Cardiac muscle cell (in vitro differentiated cells and primary cell): ENCODE results near the gene ARID1A. TPM values are rescaled to one million over a fixed set of nuclear protein-coding genes. Genes with fewer than 3 reads are reported as not detected.
A peak's percentile ranks its signal among the peaks of the same experiment; 100 is the strongest.

Experiments
- DNase-seq, 2 donors: peaks; one replicate each; pipeline versions ENCODE4 v3.0.0 to v3.0.0-alpha.2; 2010 to 2017; ENCODE audit warnings: low read depth in 1 of 2, low spot score in 1 of 2
- H3K27ac ChIP-seq: fragments of 200-600 bp; sonication (generic); 2 replicates; pipeline ENCODE4 v1.5.1; 2016
- H3K27me3 ChIP-seq: fragments of 200-600 bp; sonication (generic); 2 replicates; pipeline ENCODE4 v1.6.0; 2016; ENCODE audit warnings: control low read depth
- H3K36me3 ChIP-seq: fragments of 200-600 bp; sonication (generic); 2 replicates; pipeline ENCODE4 v1.5.1; 2016; ENCODE audit warnings: control low read depth
- H3K4me1 ChIP-seq: fragments of 200-600 bp; sonication (generic); 2 replicates; pipeline ENCODE4 v1.8.1; 2017; ENCODE audit warnings: low read depth, mild to moderate bottlenecking, mixed run types
- H3K4me3 ChIP-seq: fragments of 200-600 bp; sonication (generic); 2 replicates; pipeline ENCODE4 v1.5.1; 2016; ENCODE audit warnings: mild to moderate bottlenecking
- H3K9me3 ChIP-seq: fragments of 200-600 bp; sonication (generic); 2 replicates; pipeline ENCODE4 v1.5.1; 2017; ENCODE audit warnings: low read depth, mild to moderate bottlenecking, control low read depth
- polyA plus RNA-seq: library from polyadenylated mRNA; unstranded; fragments of >200 nt; fragmentation: Nextera tagmentation; extraction: Ambion mirVana; gene quantifications from 2 replicates; pipeline ENCODE4 v1.2.1, GENCODE V29; 2016
- total RNA-seq: library from RNA; depleted of rRNA; stranded (reverse); fragments of >200 nt; gene quantifications from 2 replicates; pipeline ENCODE4 v1.2.3, GENCODE V29; 2016
- TF ChIP-seq, protein P1 (sequence below): IDR thresholded peaks from 2 replicates; pipeline ENCODE4 v1.5.1; 2012; ENCODE audit warnings: low read depth, mild to moderate bottlenecking, low read length

Gene ARID1A
- total and polyA plus RNA-seq, 2 experiments from 2014 or later = 28.5 to 93.3 TPM

DNA sequence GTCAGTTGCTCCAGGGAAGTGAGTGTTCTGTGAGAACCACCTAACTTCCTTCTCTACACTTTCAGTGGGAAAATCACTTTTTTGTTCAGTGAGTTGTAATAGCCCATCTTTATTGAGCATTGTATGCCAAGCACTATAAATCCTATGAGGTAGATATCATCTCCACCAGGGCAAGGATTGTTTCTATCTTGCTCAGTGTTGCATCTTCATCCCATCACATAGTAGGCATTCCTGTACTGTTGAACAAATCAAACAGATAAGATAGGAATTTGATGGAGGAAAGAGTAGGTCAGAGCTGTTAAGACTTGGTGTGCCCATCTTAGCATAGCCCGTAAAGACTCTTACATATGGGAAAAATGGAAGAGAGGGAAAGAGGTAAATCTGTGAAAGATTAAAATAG lies 89.1 kb downstream of the ARID1A start:
- Histone ChIP-seq H3K36me3 (peaks cover 15% of the 10 kb centered on the region), H3K27me3 (no peaks in the 10 kb centered on the region), H3K4me1 (peaks cover 37% of the 10 kb centered on the region), H3K4me3 (no peak overlapping the region), H3K9me3 (no peaks in the 10 kb centered on the region), H3K27ac (peak overlapping the region; percentile 98)
- TF ChIP-seq, protein P1, sequence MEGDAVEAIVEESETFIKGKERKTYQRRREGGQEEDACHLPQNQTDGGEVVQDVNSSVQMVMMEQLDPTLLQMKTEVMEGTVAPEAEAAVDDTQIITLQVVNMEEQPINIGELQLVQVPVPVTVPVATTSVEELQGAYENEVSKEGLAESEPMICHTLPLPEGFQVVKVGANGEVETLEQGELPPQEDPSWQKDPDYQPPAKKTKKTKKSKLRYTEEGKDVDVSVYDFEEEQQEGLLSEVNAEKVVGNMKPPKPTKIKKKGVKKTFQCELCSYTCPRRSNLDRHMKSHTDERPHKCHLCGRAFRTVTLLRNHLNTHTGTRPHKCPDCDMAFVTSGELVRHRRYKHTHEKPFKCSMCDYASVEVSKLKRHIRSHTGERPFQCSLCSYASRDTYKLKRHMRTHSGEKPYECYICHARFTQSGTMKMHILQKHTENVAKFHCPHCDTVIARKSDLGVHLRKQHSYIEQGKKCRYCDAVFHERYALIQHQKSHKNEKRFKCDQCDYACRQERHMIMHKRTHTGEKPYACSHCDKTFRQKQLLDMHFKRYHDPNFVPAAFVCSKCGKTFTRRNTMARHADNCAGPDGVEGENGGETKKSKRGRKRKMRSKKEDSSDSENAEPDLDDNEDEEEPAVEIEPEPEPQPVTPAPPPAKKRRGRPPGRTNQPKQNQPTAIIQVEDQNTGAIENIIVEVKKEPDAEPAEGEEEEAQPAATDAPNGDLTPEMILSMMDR = no peak
- DNase-seq = no peak

DNA sequence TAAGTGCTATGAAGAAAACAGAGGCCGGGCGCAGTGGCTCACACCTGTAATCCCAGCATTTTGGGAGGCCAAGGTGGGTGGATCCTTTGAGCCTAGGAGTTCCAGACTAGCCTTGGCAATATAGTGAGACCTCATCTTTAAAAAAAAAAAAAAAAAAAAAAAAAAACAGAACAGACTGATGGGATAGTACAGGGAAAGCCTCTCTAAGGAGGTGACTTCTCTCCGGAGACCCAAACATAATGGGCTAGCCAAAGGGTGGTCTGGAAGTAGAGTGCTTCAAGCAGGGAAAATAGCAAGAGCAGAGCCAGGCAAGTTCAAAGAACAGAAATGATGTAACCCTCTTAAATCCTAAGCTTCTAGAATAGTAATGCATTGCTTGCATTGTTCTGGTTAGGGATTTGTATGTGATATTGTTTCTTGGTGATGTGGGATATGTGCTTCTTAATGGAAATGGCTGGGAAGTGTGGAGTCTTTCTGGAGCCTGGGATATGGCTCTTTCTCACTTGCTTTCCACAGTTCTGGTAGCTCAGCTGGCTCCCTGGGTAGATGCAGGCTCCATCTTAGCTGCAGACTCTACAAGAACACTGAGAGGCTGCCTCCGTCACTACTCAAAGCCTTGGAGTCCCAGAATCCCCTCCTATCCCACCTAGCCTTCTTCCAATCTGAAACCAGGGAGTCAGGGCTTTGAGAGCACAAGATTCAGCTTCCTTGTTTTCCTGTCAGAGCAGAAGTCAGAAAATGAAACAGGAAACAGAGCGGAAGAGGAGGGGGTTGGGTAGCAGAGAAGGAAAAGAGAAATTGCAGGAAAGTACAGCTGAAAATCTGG lies 90.0 kb downstream of the ARID1A start:
- Histone ChIP-seq H3K27ac (peak overlapping the region; percentile 98), H3K4me1 (peaks cover 37% of the 10 kb centered on the region), H3K36me3 (peaks cover 7% of the 10 kb centered on the region), H3K27me3 (no peaks in the 10 kb centered on the region), H3K4me3 (no peak overlapping the region), H3K9me3 (no peaks in the 10 kb centered on the region)
- TF ChIP-seq, protein P1 = no peak
- DNase-seq = peak in 1 of 2 donors; percentile 53

DNA sequence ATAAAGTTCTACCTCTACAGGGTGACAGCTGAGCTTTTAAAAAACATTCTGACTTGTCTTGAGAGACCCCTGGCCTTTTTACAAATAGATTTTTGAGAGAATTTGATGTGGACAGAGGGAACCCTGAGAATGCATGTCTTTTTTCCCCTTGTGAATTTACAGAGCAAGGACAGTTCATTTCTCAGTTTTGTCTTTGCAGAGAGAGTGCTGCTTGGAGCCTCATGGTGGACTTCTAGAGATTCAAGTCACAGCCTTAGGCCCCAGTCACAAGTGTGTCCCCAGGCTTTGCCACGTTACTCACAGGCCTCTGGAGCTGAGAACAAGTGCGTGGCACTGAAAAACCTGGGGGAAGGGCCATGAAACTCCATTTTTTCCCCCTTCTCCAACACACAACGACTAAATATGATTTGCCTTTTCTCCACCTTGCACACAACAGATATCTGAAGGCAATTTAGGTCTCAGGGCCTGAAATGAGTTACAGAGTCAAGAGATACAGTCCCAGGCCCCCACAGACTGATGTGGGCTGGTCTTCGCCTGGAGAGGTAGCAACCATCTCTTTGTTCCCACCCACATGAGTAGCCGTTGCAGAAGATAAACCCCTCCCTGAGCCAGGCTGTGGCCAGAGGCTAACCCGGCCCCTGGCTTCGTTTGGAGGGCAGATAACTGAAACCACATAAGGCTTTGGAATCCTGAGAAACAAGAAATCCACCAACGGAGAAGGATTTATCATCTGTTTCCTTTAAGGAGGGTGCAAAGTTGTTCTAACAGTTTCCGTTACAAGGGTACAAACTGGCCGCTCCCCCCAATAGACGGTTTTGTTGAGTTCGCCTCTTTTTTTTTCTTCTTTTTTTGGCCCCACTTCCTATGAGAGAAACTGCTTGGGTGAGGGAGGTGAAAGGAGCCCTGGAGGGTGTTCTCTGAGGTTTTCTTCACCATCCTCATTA lies 90.9 kb downstream of the ARID1A start:
- no peaks in the 10 kb centered on the region for H3K27me3 ChIP-seq
- no peaks in the 10 kb centered on the region for H3K36me3 ChIP-seq
- H3K4me3 ChIP-seq = peak overlapping the region; percentile 62
- peak overlapping the region; percentile 98 for H3K27ac ChIP-seq
- peak; percentile 73 to 94 for DNase-seq
- H3K9me3 ChIP-seq = no peaks in the 10 kb centered on the region
- peaks cover 32% of the 10 kb centered on the region for H3K4me1 ChIP-seq
- TF ChIP-seq, protein P1 = no peak

DNA sequence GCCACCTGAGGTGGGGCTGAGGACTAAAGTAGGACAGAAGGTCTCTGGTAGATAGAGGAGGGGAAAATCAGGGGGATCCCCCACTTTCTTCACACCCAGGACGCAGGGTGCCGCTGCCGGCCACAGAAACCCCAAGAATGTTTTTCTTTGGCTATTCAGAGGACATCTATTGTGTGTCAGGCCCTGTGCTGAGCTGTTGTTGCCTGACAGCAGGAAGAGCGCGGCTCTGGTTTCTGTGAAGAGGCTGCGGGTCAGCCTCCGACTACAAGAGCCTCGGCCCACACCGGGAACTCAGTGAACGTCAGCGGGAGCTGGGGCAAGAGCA lies 91.5 kb downstream of the ARID1A start:
- no peaks in the 10 kb centered on the region for H3K9me3 ChIP-seq
- peak in 1 of 2 donors; percentile 69 for DNase-seq
- H3K36me3 ChIP-seq = no peaks in the 10 kb centered on the region
- peak overlapping the region; percentile 98 for H3K27ac ChIP-seq
- H3K27me3 ChIP-seq = no peaks in the 10 kb centered on the region
- peak overlapping the region; percentile 62 for H3K4me3 ChIP-seq
- TF ChIP-seq, protein P1 = no peak
- H3K4me1 ChIP-seq = peaks cover 32% of the 10 kb centered on the region

DNA sequence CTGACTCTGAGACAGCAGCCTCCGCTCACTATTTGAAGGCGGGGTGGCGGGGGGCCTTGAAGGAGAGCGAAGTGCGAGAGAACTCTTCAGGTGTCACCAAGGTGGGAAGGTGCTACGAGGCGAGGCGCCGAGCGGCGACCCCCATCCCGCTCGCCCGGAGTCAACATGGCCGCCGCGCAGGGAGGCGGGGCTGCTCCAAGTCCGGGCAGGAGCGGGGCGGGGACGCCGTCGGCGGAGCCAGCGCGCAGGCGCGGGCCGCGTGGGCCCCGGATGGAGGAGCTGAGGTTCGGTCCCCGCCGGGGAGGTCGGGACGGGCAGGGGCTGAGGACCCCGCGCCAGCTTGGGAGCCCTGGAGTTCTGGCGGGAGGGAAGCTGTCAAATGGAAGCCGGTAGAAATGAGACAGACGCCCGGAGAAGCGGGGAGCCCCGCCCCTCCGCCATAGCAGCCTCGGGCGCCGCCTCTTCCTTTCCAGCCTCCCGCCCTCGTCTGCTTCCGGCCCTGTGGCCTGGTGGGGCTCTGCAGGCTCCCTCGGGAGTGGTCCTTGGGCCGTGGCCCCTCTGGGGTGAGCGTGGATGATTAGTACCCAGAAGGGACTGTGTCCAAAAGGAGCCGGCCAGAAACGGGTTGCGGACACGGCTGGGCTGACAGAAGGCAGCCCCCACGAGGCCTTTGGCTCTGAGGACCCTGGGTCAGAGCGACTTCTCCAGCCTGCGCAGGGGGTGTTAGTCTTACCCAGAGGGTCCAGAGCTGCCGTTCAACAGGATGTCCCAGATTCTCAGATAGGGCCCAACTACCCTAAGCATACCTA lies 92.1 kb downstream of the ARID1A start, which contains the start of gene PIGV:
Gene PIGV (plus strand): TSS at position 245 of the 809 bp plus-strand sequence. CDS start 2,866 bp downstream, outside the sequence.
- Histone ChIP-seq H3K4me1 (peaks cover 32% of the 10 kb centered on the region), H3K36me3 (no peaks in the 10 kb centered on the region), H3K27ac (peak within 1 kb of the TSS; percentile 98), H3K4me3 (peak within 1 kb of the TSS; percentile 62), H3K9me3 (no peaks in the 10 kb centered on the region), H3K27me3 (no peaks in the 10 kb centered on the region)
- TF ChIP-seq, protein P1 = no peak
- DNase-seq = peak; percentile 88 to 92
